Left colon (tissue), 2 donors: Measurements from ENCODE around the gene ADAM12. TPM values are rescaled to one million over a fixed set of nuclear protein-coding genes. Genes with fewer than 3 reads are reported as not detected.

Source experiments
- ATAC-seq: fragments of 200-7000 bp; cut with Tn5 transposase; one replicate; pipeline ENCODE4 v1.9.1; 2020; ENCODE audit warnings: mild to moderate bottlenecking, moderate library complexity
- DNase-seq, 2 donors: peaks; one replicate each; pipeline ENCODE4 v3.0.0-alpha.2; 2020
- intact Hi-C, 2 donors: fragments of 100-400 bp; cut with DNase I in 1 of 2; cut with micrococcal nuclease in 1 of 2; formaldehyde crosslinking; loops; one replicate each; pipeline versions ENCODE4 v1.11.2 to v1.14.0; 2022; cut with DNase I, micrococcal nuclease
- total RNA-seq, 2 donors: library from RNA; stranded (reverse); fragmentation: NEBNext Ultra II Directional; extraction: Animal tissue kit (Norgen Biotek cat#: 25700); gene quantifications; one replicate each; pipeline ENCODE4 v1.2.1, GENCODE V29; 2021
- donor health status: DM: no; HTN: no; CAD: no.
- donor health status: DM: yes; HTN: yes; CAD: no.

The ADAM12 gene
- total RNA-seq, 2 donors from 2014 or later, result 0.28 to 0.61 TPM

DNA sequence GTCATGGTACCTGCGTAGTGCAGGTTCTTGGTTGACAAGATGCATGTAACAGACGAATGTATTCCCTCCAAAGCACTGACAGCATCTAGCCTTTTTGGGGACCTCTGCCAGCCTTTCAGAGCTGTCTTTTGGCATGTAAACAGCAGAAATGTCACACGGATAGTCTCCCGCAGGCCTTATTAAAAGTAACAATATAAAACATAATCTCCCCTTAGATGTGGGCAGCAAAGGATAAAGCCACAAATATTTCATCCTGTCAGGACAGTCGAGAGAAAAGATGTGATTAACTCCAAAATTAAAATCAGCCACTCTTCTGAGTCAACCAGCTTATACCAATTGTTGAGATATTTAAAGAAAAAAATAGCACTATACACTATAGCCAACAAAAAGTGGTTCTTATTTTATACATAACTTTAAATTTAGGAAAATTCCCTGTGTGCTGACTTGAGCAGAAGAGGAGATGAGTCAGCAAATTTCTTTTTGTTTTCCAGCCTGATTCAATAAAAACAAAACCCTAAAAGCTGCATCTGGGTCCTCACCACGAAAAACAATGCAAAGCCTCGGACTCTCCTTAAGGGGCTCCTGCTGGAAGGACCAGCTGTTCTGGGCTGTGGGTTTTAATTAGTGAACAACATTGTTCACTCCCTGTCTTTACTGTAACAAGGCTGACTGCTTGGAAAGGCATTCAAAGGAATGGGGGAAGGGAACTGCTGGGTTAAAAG, 240.2 kb downstream of the ADAM12 start:
- intact Hi-C loops, result no loop called here
- DNase-seq, result no peak
- no peak for ATAC-seq

DNA sequence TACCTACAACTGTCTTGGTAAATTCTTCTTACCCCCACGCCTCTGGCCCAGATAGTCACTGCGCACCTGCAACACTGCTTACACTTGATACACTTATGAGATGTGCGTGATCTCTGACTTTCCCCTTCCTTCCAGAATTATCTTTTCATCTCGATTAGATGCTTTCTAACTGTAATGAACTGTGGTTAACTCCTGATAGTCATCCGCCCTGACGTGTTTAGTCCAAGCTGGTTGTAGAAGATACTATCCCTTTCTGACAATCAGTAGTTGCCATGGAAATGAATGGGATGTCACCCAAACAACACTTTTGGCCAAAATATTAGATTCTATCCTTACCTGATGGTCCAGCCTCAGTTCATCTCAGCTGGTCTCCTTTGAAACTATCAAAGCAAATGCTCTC, 241.5 kb downstream of the ADAM12 start:
- intact Hi-C loops, result no loop called here
- DNase-seq (no peak), ATAC-seq (no peak)

DNA sequence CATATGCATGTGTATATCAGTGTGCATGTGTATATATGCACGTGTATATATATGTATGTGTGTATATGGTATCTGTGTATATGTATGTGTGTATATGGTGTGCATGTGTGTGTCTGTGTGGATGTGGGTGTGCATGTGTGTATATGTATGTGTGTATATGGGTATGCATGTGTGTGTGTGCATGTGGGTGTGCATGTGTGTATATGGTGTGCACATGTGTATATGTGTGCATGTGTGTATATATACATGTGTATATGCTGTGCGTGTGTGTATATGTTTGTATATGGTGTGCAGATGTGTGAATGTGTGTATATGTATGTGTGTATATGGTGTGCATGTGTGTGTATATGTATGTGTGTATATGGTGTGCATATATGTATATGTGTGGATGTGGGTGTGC, 245.2 kb downstream of the ADAM12 start:
- intact Hi-C loops, result no loop called here
- DNase-seq (no peak), ATAC-seq (no peak)

DNA sequence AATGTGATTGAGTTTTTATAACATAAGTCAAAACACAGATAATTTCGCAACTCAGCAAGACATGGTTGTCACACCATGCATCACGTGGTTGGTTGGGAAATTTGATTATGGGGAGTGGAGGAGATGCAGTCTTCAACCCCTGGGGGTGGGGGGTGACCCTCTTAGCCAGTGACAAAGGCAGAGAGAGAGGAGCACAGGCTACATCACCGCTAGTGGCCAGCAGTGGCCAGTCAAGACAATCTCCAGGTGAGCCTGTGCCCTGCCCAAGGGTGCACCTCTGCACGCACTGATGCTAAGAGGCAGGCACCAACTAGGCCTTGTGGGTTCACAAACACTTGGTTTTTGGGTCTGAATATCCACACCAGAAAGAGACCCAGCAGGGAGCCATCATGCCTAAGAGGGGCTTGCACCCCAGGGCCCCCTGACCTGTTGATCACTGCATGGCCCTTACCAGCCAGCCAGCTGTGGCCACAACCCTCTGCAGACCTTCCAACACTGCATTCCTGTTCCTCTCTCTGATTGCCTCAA, 247.5 kb downstream of the ADAM12 start:
- no peak for DNase-seq
- no peak for ATAC-seq
- intact Hi-C loops, result no loop called here

DNA sequence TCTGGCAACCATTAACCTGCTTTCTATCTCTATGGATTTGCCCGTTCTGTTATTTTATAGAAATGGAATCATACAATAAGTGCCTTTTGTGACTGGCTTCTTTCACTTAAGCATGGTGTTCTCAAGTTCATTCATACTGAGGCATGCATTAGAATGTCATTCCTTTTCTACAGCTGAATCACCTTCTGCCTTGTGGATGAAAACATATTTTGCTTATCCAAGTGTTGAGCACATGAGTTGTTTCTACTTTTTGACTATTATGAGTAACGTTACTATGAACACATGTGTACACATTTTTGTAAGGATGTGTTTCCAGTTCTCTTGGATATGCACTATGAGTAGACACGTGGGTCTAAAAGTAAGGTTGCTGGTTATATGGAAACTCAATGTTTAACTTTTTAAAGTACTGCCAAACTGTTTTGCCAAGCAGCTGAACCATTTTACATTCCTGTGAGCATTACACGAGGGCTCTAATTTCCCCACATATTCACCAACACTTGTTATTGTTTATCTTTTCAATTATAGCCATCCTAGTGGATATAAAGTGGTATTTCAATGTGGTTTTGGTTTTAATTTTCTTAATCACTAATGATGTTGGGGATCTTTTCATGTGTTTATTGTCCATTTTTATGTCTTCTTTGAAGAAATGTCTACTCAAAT, 250.6 kb downstream of the ADAM12 start:
- intact Hi-C loops, result no loop called here
- ATAC-seq, result no peak
- DNase-seq, result no peak

DNA sequence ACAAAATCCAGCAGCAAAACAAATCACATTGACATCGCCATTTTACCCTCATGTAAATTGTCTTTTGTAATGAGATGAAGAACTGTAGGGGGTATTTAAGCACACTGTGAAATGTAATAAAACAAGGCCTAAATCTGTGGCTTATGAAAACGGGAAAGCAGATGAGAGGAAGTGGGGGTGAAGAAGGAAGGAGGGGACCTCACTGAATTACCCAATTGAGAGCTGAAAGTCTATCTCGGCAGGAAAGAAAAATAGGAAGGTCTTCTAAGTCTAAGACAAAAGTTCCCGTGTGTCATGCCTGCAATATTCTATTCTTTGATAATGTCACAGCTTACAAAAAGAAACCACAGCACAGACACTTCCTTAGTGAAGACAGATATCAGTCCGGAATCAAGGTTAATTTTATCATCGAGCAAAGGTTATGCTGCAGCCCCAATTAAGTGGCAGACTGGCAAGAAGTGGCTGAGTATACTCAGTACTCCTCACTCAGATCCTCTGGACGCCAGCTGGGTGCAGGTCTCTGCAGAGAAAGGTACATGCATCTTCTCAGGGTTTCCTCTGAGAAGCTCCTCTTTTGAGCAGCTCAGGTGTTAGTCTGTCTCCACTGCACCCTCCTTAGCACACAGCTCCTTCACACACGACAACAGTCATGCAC, 252.2 kb downstream of the ADAM12 start:
- ATAC-seq (no peak), DNase-seq (no peak)
- intact Hi-C loops, result no loop called here

DNA sequence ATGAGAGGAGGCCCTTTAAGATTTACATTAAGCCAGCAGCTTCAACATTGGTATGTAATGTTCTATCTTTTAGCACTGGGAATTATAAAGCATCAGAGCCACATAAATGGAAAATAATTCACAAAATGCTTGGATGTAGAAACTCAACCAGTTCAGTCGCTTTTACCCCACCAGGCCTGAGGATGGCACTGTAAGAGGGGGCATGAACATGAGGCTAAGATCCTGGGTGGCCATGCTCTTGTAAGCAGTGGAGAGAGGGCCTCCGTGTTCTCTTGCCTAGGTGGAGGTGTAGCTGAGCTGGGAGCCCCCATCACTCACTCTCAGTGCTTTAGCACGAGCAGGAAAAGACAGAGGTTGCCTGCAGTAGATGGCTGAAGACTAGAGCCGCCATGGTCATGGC, 253.1 kb downstream of the ADAM12 start:
- intact Hi-C loops, result no loop called here
- ATAC-seq (no peak), DNase-seq (no peak)

DNA sequence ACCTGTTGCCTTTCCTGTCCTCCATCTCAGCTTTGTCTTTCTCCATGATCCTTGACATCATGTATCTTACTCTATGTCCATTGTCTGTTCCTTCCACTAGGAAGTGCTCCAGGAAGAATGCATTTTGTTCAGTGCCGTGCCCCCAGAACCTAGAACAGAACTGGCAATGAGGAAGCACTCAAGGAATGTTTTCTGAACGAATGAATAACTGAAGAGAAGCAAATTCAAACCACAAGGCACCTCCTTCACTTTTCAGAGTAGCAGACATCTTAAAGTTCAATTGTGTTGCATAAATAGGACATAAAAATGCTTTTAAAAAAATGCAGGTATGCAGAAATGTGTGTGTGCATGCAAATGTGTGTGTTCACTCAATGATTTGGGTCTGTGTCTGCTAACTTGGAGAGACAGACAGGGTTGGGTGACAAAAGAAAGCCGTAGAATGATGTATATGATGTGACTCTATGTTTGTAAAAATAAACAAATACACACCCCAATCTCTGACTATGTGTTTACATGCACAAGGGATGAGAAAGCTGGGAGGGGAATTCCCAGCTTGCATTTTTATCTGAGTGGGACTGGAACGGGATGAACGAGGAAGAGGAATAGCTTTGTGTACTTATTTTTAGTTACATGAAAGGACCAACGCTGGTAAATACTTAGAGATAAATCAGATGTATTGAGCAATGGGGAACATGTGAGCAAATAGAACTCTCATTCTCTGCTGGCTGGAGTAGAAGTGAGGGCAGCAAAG, 254.2 kb downstream of the ADAM12 start:
- DNase-seq, result no peak
- no peak for ATAC-seq
- intact Hi-C loops, result no loop called here

DNA sequence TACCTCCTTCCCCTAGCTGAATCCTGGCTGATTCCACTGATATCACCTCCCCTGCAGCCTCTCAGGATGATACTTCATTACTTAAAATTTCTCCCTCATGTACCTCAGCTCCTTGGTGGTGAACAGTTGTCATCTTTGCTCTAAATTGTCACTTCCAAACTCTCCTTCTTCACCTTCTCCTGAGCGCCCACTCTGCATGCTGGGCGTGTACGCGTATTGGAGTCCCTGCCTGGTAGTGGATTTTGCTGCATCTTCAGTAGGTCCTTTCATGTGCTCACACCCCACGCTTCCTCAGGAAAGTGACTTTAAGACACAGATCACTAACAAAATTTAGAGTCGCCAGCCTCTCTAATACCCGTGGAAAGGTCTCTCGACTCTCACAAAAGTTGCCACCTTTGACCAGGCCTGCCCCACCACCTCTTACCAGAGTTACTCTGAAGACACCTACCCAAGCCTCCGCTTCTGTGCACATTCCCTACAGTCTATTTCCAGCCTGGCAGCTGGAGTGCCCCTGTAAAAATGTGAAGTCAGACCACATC, 255.1 kb downstream of the ADAM12 start:
- ATAC-seq (no peak), DNase-seq (no peak)
- intact Hi-C loops, result no loop called here

DNA sequence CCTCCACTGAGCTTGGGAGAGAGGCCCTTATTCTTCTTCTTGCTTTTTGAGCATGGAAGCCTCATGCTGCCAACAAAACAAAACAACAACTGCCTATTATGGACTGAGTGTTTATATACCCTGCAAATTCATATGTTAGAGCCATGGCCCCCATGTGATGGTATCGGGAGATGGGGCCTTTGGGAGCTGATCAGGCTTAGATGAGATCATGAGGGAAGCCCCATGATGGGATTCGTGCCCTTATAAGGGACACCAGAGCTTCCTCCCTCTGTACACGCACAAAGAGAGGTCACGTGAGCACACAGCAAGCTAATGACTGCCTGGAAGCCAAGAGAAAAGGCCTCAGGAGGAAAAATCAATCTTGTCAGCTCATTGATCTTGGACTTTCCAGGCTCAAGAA, 256.9 kb downstream of the ADAM12 start:
- intact Hi-C loops, result no loop called here
- DNase-seq (no peak), ATAC-seq (no peak)

DNA sequence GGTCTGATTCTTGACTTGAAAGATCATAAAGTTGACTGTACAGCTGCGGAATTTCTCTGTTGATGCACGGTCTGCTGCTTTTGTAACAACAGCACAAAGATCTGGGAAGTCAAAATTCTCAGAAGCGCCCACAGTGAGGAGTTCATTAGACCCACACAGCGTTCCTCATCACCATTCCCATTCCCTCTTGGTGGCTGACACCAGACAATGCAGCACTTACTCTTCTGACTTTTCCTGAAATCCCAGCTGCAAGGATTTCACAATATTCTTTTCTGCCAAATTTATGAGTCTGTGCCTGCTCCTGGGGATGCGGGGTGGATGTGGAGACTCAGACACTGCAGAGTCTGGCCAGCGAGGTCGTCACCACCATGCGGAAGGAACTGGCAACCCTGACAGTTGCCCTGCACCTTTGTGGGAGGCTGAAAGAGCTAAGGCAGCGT, 258.0 kb downstream of the ADAM12 start:
- no peak for ATAC-seq
- intact Hi-C loops, result no loop called here

DNA sequence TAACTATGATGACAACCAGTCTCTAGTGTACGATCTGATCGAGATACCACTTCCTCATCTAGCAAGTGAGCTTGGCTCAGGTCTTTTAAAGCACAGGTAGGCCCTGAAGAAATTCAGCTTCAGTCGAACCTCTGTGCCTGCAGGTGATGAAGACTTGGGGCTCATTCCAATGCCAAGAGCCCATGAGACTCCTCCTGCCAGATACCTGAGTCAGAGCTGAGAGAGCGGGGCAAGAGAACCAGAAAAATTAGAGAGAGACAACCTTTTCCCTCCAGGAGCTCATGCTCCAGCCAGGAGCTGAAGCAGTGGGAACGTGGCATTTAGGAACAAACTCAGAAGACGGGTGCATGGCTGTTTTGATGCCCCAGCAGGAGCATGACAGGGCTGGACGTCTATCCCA, 259.3 kb downstream of the ADAM12 start:
- ATAC-seq, result no peak
- no peak for DNase-seq
- intact Hi-C loops, result no loop called here

More for the DNA sequence above, 258.0 kb downstream of the ADAM12 start:
- no peak for DNase-seq

DNA sequence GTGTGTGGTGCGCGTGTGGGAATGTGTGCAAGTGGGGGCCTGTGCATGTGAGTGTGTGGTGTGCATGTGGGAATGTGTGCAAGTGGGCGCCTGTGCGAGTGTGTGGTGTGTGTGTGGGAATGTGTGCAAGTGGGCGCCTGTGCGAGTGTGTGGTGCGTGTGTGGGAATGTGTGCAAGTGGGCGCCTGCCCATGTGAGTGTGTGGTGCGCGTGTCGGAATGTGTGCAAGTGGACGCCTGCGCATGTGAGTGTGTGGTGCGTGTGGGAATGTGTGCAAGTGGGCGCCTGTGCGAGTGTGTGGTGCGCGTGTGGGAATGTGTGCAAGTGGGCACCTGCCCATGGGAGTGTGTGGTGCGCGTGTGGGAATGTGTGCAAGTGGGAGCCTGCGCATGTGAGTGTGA, 259.7 kb downstream of the ADAM12 start:
- intact Hi-C loops, result no loop called here
- no peak for DNase-seq
- ATAC-seq, result no peak

DNA sequence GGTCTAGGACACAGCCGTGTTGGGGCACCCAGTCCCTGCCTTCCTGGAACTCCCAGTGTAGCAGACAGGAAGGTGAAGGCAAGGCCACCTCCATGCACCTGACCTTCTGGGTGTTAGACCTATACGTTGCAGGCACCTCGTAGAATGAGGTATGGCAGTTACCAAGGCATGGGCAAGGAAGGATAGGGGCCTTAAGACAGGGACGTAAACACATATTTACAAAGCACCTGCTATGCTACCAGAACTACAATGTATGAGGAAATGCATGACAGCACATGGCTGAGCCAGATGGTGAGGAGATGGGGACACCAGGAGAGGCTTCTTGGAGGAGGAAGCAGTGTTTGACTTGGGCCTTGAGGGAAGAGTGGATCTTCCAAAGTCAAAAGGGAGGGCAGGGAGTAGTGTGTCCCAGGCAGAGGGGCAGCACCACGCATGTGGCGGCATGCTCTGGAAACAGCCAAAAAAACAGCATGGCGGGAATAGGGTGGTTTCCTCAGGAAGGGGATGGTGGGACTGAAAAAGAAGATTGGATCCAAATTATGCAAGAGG, 260.7 kb downstream of the ADAM12 start:
- no peak for ATAC-seq
- intact Hi-C loops, result no loop called here
- no peak for DNase-seq

DNA sequence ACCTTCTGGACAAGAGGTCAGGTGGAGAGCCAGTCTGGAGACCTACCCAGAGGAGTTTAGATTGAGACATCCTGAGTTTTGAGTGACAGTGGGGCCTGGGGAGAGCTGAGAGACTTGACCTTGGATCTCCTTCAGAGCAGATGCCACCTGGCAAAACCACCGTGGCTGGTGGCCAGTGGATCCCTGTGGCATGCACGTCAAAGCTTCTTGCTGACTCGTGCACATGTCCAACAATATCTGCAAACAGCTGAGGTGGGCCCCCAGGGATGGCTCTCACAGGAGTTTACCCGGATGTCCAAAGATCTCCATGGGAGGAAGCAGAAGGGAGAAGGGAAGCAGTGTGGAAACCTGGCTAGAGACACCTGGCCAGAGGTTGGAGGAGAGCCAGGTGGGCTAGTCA, 261.4 kb downstream of the ADAM12 start:
- no peak for DNase-seq
- intact Hi-C loops, result no loop called here
- no peak for ATAC-seq

DNA sequence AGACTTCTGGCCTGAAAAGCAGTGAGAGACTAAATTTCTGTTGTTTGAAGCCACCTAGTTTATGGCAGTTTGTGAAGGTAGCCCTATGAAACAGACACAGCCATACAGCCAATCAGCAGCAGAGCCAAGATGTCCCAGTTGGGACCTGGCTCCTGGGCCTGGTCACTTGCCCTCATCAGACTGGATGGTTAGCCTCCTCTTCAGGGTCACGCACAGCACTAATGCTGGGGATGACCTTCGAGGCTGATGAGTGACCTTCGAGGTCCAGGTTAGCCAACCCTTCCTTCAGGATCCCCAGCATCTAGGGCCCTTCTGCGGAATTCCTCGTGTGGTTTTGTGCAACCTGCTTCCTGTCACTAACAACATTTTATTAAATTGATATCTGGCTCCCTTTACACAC, 262.3 kb downstream of the ADAM12 start:
- no peak for DNase-seq
- ATAC-seq, result no peak
- intact Hi-C loops, result no loop called here

DNA sequence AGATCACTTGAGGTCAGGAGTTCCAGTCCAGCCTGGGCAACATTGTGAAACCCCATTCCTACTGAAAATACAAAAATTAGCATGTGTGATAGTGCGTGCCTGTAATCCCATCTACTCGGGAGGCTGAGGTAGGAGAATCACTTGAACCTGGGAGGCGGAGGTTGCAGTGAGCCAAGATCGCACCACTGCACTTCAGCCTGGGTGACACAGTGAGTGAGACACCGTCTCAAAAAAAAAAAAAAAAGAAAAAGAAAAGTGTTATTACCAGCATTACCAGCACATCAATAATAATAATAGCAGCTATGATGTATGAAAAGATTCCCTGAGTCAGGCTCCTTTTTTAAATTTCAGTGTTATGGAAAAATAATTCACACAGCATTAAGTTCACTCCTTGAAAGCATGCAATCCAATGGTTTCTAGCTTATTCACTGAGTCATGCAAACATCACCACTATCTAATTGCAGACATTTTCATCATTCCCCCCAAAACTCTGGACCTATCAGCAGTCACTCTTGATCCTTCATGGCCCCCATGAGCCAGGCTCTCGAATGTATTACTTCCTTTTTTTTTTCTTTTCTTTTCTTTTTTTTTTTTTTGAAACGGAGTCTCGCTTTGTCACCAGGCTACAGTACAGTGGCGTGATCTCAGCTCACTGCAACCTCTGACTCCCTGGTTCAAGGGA, 263.5 kb downstream of the ADAM12 start:
- DNase-seq (no peak), ATAC-seq (no peak)
- intact Hi-C loops, result no loop called here

DNA sequence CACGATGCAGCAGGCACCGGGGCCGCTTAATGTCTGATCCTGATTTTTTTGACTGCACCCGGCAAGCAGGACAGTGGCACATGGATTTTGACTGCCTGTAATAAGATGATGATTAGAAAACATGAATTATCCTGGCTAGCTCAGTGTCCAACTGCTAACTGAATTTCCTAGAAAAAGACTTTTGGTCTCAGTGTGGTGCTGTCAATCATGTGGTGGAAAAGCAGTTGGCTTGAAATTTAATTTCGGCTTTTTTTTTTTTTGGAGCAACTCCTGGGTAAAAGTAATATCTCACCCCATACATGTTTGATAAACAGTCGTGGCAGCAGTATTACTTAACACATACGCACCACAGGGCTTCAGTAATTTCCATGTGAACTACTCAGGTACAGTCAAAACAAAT, 264.2 kb downstream of the ADAM12 start:
- ATAC-seq, result no peak
- intact Hi-C loops, result no loop called here
- DNase-seq, result no peak
